Suppressor macrophage treated with lipopolysaccharide for 1 hour (primary cell): ENCODE data around the gene DMAC2L.
"Not testable (repeated sequence)": the region's sequence is repeated elsewhere in the genome, so short reads cannot be mapped to it uniquely, and the experiment has no call there.

Experiments
- DNase-seq, 3 donors: peaks; one replicate each; pipeline ENCODE4 v3.0.0-alpha.2; 2020 to 2022

Gene DMAC2L

GRCh38 chr14:50331596-50331995, 19.5 kb downstream of the DMAC2L start:
- no peak for DNase-seq

DNA sequence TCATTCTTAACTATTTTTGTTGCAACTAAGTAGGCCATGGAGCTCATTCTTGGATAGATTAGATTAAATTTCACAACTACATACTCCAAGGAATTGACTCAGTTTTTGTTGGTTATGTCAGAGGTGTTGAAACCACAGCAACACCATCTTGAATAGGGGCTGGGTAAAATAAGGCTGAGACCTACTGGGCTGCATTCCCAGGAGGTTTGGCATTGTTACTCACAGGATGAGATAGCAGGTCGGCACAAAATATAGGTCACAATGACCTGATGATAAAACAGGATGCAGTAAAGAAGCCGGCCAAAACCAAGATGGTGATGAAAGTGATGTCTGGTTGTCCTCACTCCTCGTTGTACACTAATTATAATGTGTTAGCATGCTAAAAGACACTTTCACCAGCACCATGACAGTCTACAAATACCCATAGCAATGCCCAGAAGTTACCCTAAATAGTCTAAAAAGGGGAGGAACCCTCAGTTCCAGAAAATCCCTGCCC, 20.9 kb downstream of the DMAC2L start:
- no peak for DNase-seq

GRCh38 chr14:50334211-50334610, 22.1 kb downstream of the DMAC2L start:
- no peak for DNase-seq

DNA sequence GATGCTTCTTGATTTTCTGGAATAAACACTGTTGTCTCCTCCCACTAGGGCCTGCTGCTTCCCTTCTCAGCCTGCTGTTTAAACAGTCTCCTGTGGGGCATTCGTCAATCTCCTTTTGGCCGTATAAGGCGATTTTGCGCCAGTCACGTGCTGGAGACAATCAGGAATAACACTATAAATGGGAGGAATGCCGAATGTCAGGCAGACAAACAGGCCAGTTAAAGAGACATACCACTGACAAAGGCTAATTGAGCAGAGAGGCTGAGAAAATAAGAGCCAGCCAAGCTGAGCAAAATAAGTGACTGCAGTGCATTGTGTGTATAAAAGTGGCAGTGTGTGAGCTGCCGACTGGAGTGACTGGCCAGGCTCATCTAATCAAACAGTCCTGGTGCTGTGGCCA, 23.3 kb downstream of the DMAC2L start:
- DNase-seq, result no peak

- peak in 2 of 3 donors; percentile 28 to 41 for DNase-seq
Measured at GRCh38 chr14:50335989-50336824, 24.1 kb downstream of the DMAC2L start.

DNA sequence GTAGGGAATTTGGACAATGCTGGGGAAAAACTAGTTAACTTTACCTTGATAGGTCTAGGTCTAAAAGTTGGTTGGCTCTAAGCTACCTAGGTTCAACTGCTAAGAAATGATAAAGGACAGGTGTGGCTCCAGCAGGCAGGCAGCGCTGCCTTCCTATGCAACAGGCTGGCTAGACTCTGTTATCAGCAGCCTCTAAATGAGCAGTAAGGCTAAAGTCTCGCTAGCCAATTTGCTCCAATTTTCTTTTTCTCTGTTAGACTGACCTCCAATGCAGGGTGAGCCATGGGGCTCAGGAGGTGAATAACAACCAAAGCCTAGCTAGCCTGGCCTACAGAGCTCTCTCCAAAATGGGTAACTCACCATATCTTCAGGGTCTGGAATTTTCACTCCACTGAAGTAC, 26.5 kb downstream of the DMAC2L start:
- DNase-seq, result no peak

GRCh38 chr14:50339178-50339804, 27.2 kb downstream of the DMAC2L start:
- DNase-seq, result no peak

DNA sequence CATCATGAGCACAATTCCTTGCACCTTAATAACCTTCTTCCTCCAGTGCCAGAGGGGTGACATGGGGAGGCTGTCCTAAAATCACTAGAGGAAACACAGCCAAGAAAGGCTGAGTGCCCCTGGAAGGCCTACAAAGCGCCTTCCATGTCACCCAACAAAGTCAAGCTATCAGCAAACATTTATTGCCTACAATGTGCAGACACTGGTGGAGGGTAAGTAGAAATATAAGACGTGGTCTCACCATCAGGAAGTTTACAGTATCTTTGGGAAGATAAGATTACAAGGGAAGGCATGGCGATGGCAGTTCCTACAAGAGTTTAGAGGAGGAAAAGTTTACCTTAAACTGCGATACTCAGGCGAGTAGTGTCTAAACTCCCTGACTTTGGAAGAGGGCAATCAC, 27.9 kb downstream of the DMAC2L start:
- DNase-seq, result no peak

GRCh38 chr14:50340963-50341362, 28.8 kb downstream of the DMAC2L start:
- DNase-seq, result no peak

DNA sequence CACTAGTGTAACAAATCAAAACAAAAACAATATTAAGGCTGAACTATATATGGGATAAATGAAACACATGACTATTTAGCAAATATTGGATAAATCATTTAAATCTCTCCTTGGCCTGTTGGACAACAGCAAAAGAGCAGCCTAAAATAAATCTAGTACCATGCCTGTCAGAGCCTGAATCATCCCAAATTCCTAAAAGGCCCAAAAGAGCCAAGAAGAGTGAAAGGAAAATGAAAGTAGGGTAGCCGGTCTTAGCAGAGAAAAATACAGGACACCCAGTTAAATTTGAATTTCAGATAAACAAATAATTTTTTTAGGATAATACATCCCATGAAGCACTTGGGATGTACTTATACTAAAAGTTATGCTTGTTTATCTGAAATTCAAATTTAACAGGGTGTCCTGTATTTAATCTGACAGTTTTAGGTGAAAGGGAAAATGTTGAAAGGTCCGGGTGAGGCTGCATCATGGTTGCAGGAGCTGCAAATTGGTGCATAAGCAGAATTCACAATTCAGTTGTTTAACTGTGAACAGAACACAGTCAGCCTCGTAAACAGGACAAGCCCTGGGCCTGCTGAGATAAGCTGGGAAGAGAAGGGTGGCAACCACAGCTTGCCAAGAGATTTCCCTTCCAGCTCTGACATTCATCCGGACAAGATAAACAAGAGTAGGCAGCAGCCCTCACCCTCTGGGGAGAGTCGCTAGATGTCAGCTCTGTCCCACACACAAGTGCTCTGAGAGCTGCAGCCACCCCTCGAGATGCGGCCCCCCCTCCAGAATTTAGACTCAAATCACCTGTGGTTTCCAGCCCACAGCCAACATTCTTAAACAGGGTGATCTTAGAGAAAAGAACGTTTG, 30.3 kb downstream of the DMAC2L start:
- peak; percentile 13 to 46 (median 26) for DNase-seq

GRCh38 chr14:50343434-50343833, 31.3 kb downstream of the DMAC2L start:
- no peak for DNase-seq

DNA sequence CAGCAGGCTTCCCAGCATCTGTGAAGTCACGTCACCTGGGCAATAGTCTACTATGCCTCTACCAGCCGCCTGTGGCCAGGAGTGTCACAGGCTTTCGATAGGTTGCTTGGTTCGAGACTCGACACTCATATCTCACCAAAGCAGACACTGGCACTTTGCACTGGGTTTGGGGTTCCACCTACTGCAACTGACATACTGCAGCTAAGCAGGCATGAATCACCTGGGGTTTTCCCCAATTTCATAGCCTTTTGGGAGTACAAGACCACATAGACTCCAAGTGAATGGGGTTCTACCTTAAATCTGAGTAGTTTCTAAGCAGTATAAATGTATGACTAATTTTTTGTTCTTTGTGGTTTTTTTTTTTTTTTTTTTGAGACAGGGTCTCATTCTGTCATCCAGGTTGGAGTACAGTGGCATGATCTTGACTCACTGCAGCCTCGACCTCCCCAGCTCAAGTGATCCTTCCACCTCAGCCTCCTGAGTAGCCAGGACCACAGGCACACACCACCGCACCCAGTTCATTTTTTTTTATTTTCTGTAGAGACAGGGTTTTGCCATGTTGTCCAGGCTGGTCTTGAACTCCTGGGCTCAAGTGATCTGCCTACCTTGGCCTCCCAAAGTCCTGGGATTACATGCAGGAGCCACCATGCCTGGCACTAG, 32.1 kb downstream of the DMAC2L start:
- peak; percentile 43 to 65 (median 56) for DNase-seq

- no peak for DNase-seq
Measured at GRCh38 chr14:50344876-50345563, 32.9 kb downstream of the DMAC2L start.

- no peak for DNase-seq
Measured at GRCh38 chr14:50345846-50346422, 33.8 kb downstream of the DMAC2L start.

- DNase-seq, result peak in 2 of 3 donors; percentile 16 to 20
Measured at GRCh38 chr14:50347521-50347920, 35.4 kb downstream of the DMAC2L start.

GRCh38 chr14:50348933-50349332, 36.8 kb downstream of the DMAC2L start:
- no peak for DNase-seq

- peak; percentile 51 to 63 (median 55) for DNase-seq
Measured at GRCh38 chr14:50350975-50351374, 38.9 kb downstream of the DMAC2L start.

GRCh38 chr14:50352584-50352983, 40.5 kb downstream of the DMAC2L start:
- DNase-seq, result no peak

- DNase-seq, result no peak
Measured at GRCh38 chr14:50353126-50353525, 41.0 kb downstream of the DMAC2L start.

DNA sequence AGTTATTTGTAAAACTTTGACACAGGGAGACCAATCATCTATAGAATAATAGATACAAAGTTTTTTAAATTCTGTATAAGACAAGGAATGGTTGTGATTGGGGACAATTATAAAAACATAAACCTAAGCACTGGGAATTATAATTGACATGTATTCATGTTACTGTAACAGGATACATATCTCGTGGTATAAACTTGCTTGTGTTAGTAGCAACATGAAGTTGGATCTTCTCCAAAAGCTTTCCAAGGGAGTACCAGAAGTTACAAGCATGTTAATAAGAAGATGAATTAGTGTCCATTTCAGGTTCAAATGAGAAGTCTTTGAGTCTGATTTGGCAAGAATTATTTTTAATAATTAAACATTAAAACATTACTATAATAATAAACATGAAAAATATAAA, 42.4 kb downstream of the DMAC2L start:
- DNase-seq, result no peak

DNA sequence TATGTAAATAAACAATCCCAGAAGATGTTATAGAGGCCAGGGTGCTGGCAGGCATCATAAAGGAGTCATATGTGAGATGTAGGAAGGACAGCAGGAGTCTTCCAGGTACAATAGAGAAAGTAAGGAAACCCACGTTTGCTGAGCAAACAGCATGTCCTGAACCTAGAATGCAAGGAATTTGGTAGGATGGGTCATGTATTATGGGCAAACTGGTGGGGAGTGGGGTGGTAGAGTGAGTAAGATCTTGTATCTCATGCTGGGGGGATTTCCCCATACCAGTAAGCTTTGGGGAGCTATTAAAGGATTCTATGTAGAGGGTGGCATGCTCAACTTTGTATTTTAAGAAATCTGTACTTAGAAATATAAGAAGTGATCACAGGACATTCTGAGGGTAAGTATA, 43.6 kb downstream of the DMAC2L start:
- no peak for DNase-seq

- not testable (repeated sequence) for DNase-seq
Measured at GRCh38 chr14:50356283-50356682, 44.2 kb downstream of the DMAC2L start.
